GM18505 (cell line): ENCODE results near the gene TULP1.
"Not testable (repeated sequence)": the region's sequence is repeated elsewhere in the genome, so short reads cannot be mapped to it uniquely, and the experiment has no call there.

ENCODE experiments used
- ATAC-seq: cut with Tn5 transposase; IDR thresholded peaks from one replicate; pipeline ENCODE4 v1.9.1; 2021; ENCODE audit not compliant: unreplicated experiment
- POLR2A ChIP-seq: IDR thresholded peaks from 4 replicates; pipeline ENCODE4 v1.6.1; 2011; ENCODE audit warnings: borderline replicate concordance; ENCODE audit not compliant: insufficient read depth, insufficient read length; ENCODE audit errors: extremely low read depth

TULP1 gene

GRCh38 chr6:35512740-35513139 lies at the start of gene TULP1:
Gene TULP1, minus strand, starts transcription at chr6:35512896. Its CDS starts 38 bp downstream, at chr6:35512858.
- no peak for TF ChIP-seq POLR2A

GRCh38 chr6:35562060-35562459 lies 49.4 kb upstream of the TULP1 start:
- TF ChIP-seq POLR2A = no peak
- no peak for ATAC-seq

More at GRCh38 chr6:35512740-35513139, at the start of gene TULP1:
- no peak for ATAC-seq

GRCh38 chr6:35561113-35561512 lies 48.4 kb upstream of the TULP1 start:
- TF ChIP-seq POLR2A = no peak
- ATAC-seq = no peak

DNA sequence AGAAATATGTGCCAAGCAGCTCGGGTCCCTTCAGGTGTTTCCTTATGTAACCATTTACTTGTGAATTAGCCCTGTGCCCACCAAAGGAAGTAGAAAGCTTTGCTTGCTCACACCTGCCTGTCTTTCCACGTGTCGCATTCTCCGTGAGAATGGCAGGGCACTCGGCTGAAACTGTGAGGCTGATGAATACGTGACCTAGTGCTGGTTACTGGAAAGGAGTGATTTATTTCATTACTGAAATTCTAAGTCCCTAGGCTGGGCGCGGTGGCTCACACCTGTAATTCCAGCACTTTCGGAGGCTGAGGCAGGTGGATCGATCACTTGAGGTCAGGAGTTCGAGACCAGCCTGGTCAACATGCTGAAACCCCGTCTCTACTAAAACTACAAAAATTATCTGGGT lies 45.9 kb upstream of the TULP1 start:
- no peak for TF ChIP-seq POLR2A
- ATAC-seq = no peak

DNA sequence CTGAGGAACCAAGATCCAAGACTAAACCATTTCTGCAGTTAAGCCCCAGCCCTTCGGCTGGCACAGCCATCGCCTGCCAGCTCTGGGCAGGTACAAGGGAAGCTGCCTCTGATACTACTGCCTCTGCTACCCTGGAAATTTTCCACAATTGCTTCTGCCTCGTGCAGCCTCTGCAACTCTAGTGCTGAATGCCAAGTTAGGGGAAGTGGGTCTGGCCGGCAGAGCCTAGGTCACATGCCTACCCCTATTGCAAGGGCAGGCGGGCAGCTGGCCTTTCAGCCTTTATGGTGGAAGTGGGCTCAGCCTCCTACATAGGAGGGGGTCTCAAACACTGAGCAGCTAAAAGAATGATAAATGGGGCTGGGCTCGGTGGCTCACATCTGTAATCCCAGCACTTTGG lies 44.5 kb upstream of the TULP1 start:
- no peak for TF ChIP-seq POLR2A
- ATAC-seq = no peak

- no peak for ATAC-seq
- no peak for TF ChIP-seq POLR2A
Measured at GRCh38 chr6:35554811-35555210, 42.1 kb upstream of the TULP1 start.

- ATAC-seq = no peak
- TF ChIP-seq POLR2A = no peak
Measured at GRCh38 chr6:35553315-35553714, 40.6 kb upstream of the TULP1 start.

DNA sequence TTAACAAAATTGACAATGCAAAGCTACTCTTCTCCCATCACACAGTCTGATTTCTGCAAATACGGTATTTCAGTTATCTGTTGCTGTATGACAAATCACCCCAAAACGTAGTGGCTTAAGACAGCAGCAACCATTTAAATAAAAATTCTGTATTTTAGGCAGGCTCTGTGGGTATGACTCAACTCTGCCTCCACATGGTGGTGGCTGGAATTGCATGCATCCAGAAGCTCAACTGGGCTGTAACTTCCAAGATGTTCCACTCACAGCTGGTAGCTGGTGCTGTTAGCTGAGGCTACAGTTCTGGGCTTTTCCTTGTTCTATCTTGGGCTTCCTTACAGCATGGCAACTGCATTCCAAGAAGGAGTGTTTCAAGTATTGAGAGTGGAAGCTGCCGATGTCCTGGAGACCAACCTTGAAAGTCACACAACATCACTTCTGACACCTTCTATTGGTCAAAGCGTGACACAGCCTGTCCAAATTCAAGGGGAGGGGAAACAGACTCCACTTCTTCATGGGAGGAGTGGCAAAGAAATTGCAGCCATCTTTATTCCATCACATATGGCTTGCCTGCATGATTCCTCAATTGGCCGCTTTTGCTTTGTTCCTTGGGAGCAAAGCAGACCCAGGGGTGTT lies 39.7 kb upstream of the TULP1 start:
- TF ChIP-seq POLR2A = no peak
- ATAC-seq = no peak

DNA sequence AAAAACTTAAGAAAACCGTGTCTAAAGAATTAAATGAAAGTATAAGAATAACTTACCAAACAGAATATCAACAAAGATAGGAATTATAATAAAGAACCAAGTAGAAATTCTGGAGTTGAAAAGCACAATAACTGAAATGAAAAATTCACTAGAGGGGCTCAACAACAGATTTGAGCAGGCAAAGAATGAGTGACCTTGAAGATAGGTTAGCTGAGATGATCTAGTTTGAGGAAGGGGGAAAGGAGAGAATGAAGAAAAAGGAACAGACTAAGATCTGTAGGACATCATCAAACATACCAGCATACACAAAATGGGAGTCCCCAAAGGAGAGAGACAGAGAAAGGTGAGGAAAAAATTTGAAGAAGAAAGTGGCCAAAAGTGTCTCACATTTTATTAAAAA lies 37.7 kb upstream of the TULP1 start:
- no peak for TF ChIP-seq POLR2A
- no peak for ATAC-seq

DNA sequence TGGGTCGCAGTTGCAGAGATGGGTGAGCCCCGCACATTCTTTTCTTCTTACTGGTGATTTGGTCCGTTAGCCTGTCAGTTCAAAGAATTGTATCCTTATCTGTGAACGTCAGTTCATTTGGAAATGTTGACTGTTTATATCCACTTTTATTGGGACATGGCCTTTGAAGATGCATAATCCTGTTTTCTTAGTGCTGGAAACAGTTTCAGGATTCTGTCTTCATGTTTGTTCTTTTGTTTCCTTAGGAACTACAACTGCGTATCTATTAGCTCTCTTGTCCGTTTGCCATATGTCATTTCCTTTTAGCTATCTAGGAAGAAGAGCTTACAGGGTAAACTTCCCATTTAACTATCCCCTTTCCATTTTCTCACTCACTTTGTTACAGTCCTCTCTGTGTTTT lies 35.0 kb upstream of the TULP1 start:
- ATAC-seq = no peak

GRCh38 chr6:35544769-35545361 lies 32.2 kb upstream of the TULP1 start:
- no peak for ATAC-seq
- TF ChIP-seq POLR2A = no peak

More for the DNA sequence above, 35.0 kb upstream of the TULP1 start:
- no peak for TF ChIP-seq POLR2A

- TF ChIP-seq POLR2A = no peak
- no peak for ATAC-seq
Measured at GRCh38 chr6:35543459-35544193, 30.9 kb upstream of the TULP1 start.

- no peak for ATAC-seq
- TF ChIP-seq POLR2A = no peak
Measured at GRCh38 chr6:35541836-35542235, 29.1 kb upstream of the TULP1 start.

GRCh38 chr6:35539223-35539622 lies 26.5 kb upstream of the TULP1 start:
- ATAC-seq = no peak
- TF ChIP-seq POLR2A = no peak

- ATAC-seq = not testable (repeated sequence)
Measured at GRCh38 chr6:35535847-35536246, 23.2 kb upstream of the TULP1 start.
